Measurements from ENCODE around the gene BRWD1. TPM values are rescaled to one million over a fixed set of nuclear protein-coding genes. Genes with fewer than 3 reads are reported as not detected.

Gene BRWD1
- total RNA-seq, 1 experiment from 2014 or later: 37.1 TPM

DNA sequence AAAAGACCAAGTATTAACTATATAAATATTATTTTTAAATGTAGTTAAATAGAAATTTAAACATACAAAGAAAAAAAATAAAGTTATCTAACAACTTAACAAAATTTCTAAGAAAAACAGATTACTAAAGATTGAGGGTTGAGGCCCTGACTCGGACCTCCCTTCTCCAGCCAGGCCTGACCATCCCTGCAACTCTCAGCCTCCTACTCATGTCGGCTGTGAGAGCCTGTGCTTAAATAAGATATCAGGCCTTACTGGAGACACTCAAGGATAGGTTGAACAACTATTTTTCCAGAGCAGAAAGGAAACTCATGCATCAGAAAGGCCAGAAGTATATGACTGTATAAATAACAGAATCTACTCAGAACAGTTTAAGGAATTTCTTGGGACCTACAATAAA lies 97.1 kb downstream of the BRWD1 start:
- Mint-ChIP-seq H3K27ac (ENCODE audit: unreplicated experiment) (no peak overlapping the region), H3K9me3 (ENCODE audit: unreplicated experiment) (no peaks in the 10 kb centered on the region), H3K27me3 (ENCODE audit: insufficient read depth, unreplicated experiment) (no peaks in the 10 kb centered on the region), H3K4me1 (ENCODE audit: low read depth, unreplicated experiment) (no peaks in the 10 kb centered on the region), H3K4me3 (ENCODE audit: unreplicated experiment) (no peak overlapping the region), H3K36me3 (ENCODE audit: insufficient read depth, unreplicated experiment) (peaks cover 43% of the 10 kb centered on the region)
- DNase-seq: no peak
- TF ChIP-seq, protein P1, sequence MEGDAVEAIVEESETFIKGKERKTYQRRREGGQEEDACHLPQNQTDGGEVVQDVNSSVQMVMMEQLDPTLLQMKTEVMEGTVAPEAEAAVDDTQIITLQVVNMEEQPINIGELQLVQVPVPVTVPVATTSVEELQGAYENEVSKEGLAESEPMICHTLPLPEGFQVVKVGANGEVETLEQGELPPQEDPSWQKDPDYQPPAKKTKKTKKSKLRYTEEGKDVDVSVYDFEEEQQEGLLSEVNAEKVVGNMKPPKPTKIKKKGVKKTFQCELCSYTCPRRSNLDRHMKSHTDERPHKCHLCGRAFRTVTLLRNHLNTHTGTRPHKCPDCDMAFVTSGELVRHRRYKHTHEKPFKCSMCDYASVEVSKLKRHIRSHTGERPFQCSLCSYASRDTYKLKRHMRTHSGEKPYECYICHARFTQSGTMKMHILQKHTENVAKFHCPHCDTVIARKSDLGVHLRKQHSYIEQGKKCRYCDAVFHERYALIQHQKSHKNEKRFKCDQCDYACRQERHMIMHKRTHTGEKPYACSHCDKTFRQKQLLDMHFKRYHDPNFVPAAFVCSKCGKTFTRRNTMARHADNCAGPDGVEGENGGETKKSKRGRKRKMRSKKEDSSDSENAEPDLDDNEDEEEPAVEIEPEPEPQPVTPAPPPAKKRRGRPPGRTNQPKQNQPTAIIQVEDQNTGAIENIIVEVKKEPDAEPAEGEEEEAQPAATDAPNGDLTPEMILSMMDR (IDR thresholded peaks at IDR 0.05; ENCODE audit: insufficient read depth in 1 of 2, low read depth in 1 of 2, low read length in 1 of 2, severe bottlenecking in 1 of 2, unreplicated experiment in 1 of 2): no peak
- Histone ChIP-seq H3K9me3 (no peaks in the 10 kb centered on the region), H3K4me3 (ENCODE audit: low read depth, low read length) (no peak overlapping the region), H3K36me3 (ENCODE audit: control insufficient read depth, insufficient read depth, low read length) (no peaks in the 10 kb centered on the region), H3K4me1 (no peaks in the 10 kb centered on the region), H3K27me3 (replicated peaks; ENCODE audit: control insufficient read depth, insufficient read depth, low read length) (no peaks in the 10 kb centered on the region)
- intact Hi-C loops (cut with micrococcal nuclease; ENCODE audit: unreplicated experiment): no loop called here
- ChIA-PET CTCF (no interaction called here), POLR2A (interaction anchor here (0.5 kb wide), 1 partner anchor 36 kb away, joined by 3 read pairs; no protein-coding TSS in a partner anchor)
- no TSS peak for BruUV-seq (replicated peaks)

DNA sequence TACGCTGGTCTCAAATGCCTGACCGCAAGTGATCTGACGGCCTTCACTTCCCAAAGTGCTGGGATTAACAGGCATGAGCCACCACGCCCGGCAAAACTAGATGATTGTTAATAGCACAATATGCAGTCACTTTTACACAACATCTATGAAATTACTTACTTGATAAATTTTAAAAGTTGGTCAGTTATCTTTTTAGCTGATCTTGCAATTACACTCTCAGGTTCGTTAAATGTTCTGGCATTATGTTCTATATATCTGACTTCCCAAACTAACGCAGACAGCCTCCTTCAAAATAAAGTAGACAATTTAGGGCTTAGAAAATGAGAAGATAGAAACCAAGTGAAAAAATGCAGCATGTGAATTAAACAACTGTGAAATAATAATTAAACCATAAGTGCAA lies 98.4 kb downstream of the BRWD1 start:
- CTCF ChIA-PET: no interaction called here
- no peaks in the 10 kb centered on the region for H3K4me1 Mint-ChIP-seq (ENCODE audit: low read depth, unreplicated experiment)
- H3K9me3 Mint-ChIP-seq (ENCODE audit: unreplicated experiment): no peaks in the 10 kb centered on the region
- no peak overlapping the region for H3K4me3 ChIP-seq (ENCODE audit: low read depth, low read length)
- TF ChIP-seq, protein P1 (IDR thresholded peaks at IDR 0.05; ENCODE audit: insufficient read depth in 1 of 2, low read depth in 1 of 2, low read length in 1 of 2, severe bottlenecking in 1 of 2, unreplicated experiment in 1 of 2): no peak
- no peaks in the 10 kb centered on the region for H3K27me3 ChIP-seq (replicated peaks; ENCODE audit: control insufficient read depth, insufficient read depth, low read length)
- H3K36me3 ChIP-seq (ENCODE audit: control insufficient read depth, insufficient read depth, low read length): no peaks in the 10 kb centered on the region
- no peaks in the 10 kb centered on the region for H3K9me3 ChIP-seq
- BruUV-seq (replicated peaks): no TSS peak
- H3K36me3 Mint-ChIP-seq (ENCODE audit: insufficient read depth, unreplicated experiment): peaks cover 54% of the 10 kb centered on the region
- no peak overlapping the region for H3K27ac Mint-ChIP-seq (ENCODE audit: unreplicated experiment)
- H3K27me3 Mint-ChIP-seq (ENCODE audit: insufficient read depth, unreplicated experiment): no peaks in the 10 kb centered on the region
- H3K4me1 ChIP-seq: no peaks in the 10 kb centered on the region
- POLR2A ChIA-PET: no interaction called here
- DNase-seq: no peak
- intact Hi-C loops (cut with micrococcal nuclease; ENCODE audit: unreplicated experiment): no loop called here
- no peak overlapping the region for H3K4me3 Mint-ChIP-seq (ENCODE audit: unreplicated experiment)

DNA sequence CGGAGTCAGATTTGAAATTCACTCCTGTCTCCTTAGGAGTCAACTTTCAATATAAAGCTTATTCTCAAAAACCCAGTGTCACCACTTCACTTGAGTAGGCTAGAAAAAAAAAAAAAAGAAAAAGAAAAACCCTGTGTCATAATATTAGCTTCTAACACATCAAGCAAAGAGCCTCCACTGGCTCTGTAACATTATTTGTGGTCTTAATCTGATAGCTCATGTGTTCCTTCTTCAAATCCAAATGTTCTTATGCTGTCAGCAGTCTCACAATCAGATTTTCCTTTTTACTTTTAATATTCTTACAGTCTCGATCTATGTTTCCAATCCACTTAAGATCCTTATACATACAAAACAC lies 104.1 kb downstream of the BRWD1 start:
- Mint-ChIP-seq H3K9me3 (ENCODE audit: unreplicated experiment) (no peaks in the 10 kb centered on the region), H3K27me3 (ENCODE audit: insufficient read depth, unreplicated experiment) (no peaks in the 10 kb centered on the region), H3K36me3 (ENCODE audit: insufficient read depth, unreplicated experiment) (peaks cover 55% of the 10 kb centered on the region), H3K27ac (ENCODE audit: unreplicated experiment) (peak overlapping the region; percentile 73), H3K4me1 (ENCODE audit: low read depth, unreplicated experiment) (peaks cover 13% of the 10 kb centered on the region), H3K4me3 (ENCODE audit: unreplicated experiment) (no peak overlapping the region)
- no peak for DNase-seq
- Histone ChIP-seq H3K9me3 (no peaks in the 10 kb centered on the region), H3K36me3 (ENCODE audit: control insufficient read depth, insufficient read depth, low read length) (no peaks in the 10 kb centered on the region), H3K4me1 (peaks cover 15% of the 10 kb centered on the region), H3K27me3 (replicated peaks; ENCODE audit: control insufficient read depth, insufficient read depth, low read length) (no peaks in the 10 kb centered on the region), H3K4me3 (ENCODE audit: low read depth, low read length) (no peak overlapping the region)
- TF ChIP-seq, protein P1 (IDR thresholded peaks at IDR 0.05; ENCODE audit: insufficient read depth in 1 of 2, low read depth in 1 of 2, low read length in 1 of 2, severe bottlenecking in 1 of 2, unreplicated experiment in 1 of 2): no peak
- intact Hi-C loops (cut with micrococcal nuclease; ENCODE audit: unreplicated experiment): no loop called here
- BruUV-seq (replicated peaks): no TSS peak
- ChIA-PET POLR2A (no interaction called here), CTCF (no interaction called here)

Data from Caco-2 (cell line).